IPS DF 6.9 (cell line): ENCODE results near the gene DYNC1LI2.
"Not testable (repeated sequence)": the region's sequence is repeated elsewhere in the genome, so short reads cannot be mapped to it uniquely, and the experiment has no call there.

ENCODE experiments used
- DNase-seq: peaks from one replicate; pipeline ENCODE4 v3.0.0-alpha.2; 2013; ENCODE audit warnings: low read depth, low spot score
- H3K27ac ChIP-seq: one replicate; pipeline ENCODE4 v1.5.1; 2013; ENCODE audit warnings: low read length, control low read depth
- H3K27me3 ChIP-seq: 2 replicates; pipeline ENCODE4 v1.6.1; 2013; ENCODE audit warnings: mild to moderate bottlenecking, low read length; ENCODE audit not compliant: control insufficient read depth, insufficient read depth
- H3K36me3 ChIP-seq: 2 replicates; pipeline ENCODE4 v1.6.1; 2013; ENCODE audit warnings: low read length; ENCODE audit not compliant: control insufficient read depth, insufficient read depth
- H3K4me1 ChIP-seq: 2 replicates; pipeline ENCODE4 v1.6.1; 2013; ENCODE audit warnings: low read length; ENCODE audit not compliant: control insufficient read depth, insufficient read depth
- H3K4me3 ChIP-seq: 2 replicates; pipeline ENCODE4 v1.5.1; 2013; ENCODE audit warnings: mild to moderate bottlenecking, low read length
- H3K9me3 ChIP-seq: 2 replicates; pipeline ENCODE4 v1.6.1; 2013; ENCODE audit warnings: low read length, inconsistent platforms; ENCODE audit not compliant: control insufficient read depth, insufficient read depth
- WGBS: extraction: QIAGEN DNeasy Blood & Tissue Kit; methylation state at CpG from one replicate; pipeline ENCODE4 v1.1.7; 2013; ENCODE audit warnings: mixed read lengths, missing lambda C conversion rate; ENCODE audit not compliant: insufficient read length, insufficient coverage; 5-methylcytosine and 5-hydroxymethylcytosine counted together

Gene DYNC1LI2

GRCh38 chr16:66751303-66751991 lies at the start of gene DYNC1LI2:
Gene DYNC1LI2, minus strand, starts transcription at chr16:66751609. Its CDS starts 18 bp downstream, at chr16:66751591.
- no CpG with 5 or more reads among the region's 90 CpGs for WGBS
- Histone ChIP-seq H3K27ac (no peak within 1 kb of the TSS), H3K36me3 (peaks cover 10% of the 10 kb centered on the region; the same call in 1 of the 2 replicates), H3K27me3 (no peaks in the 10 kb centered on the region), H3K4me1 (0 out of 2 replicates have a peak, but pooled peaks cover 2% of the 10 kb centered on the region), H3K4me3 (peak within 1 kb of the TSS; percentile 96), H3K9me3 (no peaks in the 10 kb centered on the region)
- DNase-seq: no peak

- no peak for DNase-seq
- Histone ChIP-seq H3K36me3 (peaks cover 4% of the 10 kb centered on the region; the same call in 1 of the 2 replicates), H3K9me3 (no peaks in the 10 kb centered on the region), H3K27me3 (no peaks in the 10 kb centered on the region), H3K27ac (no peak overlapping the region), H3K4me3 (no peak overlapping the region), H3K4me1 (no peaks in the 10 kb centered on the region)
- no CpG with 5 or more reads among the region's 19 CpGs for WGBS
Measured at GRCh38 chr16:66800856-66801255, 49.4 kb upstream of the DYNC1LI2 start.

- no CpG with 5 or more reads among the region's 2 CpGs for WGBS
- no peak overlapping the region for H3K4me3 ChIP-seq
- no peak overlapping the region for H3K27ac ChIP-seq
- H3K27me3 ChIP-seq: no peaks in the 10 kb centered on the region
- H3K36me3 ChIP-seq: no peaks in the 10 kb centered on the region
- H3K4me1 ChIP-seq: no peaks in the 10 kb centered on the region
- no peaks in the 10 kb centered on the region for H3K9me3 ChIP-seq
- DNase-seq: no peak
Measured at GRCh38 chr16:66798161-66798560, 46.8 kb upstream of the DYNC1LI2 start.

- DNase-seq: not testable (repeated sequence)
- no CpG with 5 or more reads among the region's 6 CpGs for WGBS
Measured at GRCh38 chr16:66793984-66794383, 42.6 kb upstream of the DYNC1LI2 start.

GRCh38 chr16:66790130-66790733 lies 38.8 kb upstream of the DYNC1LI2 start:
- Histone ChIP-seq H3K9me3 (no peaks in the 10 kb centered on the region), H3K27ac (no peak overlapping the region), H3K36me3 (no peaks in the 10 kb centered on the region), H3K4me1 (no peaks in the 10 kb centered on the region), H3K4me3 (no peak overlapping the region), H3K27me3 (no peaks in the 10 kb centered on the region)
- WGBS: no CpG with 5 or more reads among the region's 3 CpGs
- DNase-seq: no peak

More at GRCh38 chr16:66793984-66794383, 42.6 kb upstream of the DYNC1LI2 start:
- H3K27me3 ChIP-seq, H3K9me3 ChIP-seq, H3K4me1 ChIP-seq, H3K27ac ChIP-seq, H3K4me3 ChIP-seq, H3K36me3 ChIP-seq: not testable (repeated sequence)

GRCh38 chr16:66787427-66787826 lies 36.0 kb upstream of the DYNC1LI2 start:
- Histone ChIP-seq H3K9me3 (no peaks in the 10 kb centered on the region), H3K27ac (no peak overlapping the region), H3K4me1 (no peaks in the 10 kb centered on the region), H3K4me3 (no peak overlapping the region), H3K27me3 (no peaks in the 10 kb centered on the region), H3K36me3 (no peaks in the 10 kb centered on the region)
- DNase-seq: no peak
- no CpG with 5 or more reads among the region's 2 CpGs for WGBS

- WGBS: no CpG with 5 or more reads among the region's 3 CpGs
- DNase-seq: no peak
- H3K27me3 ChIP-seq: no peaks in the 10 kb centered on the region
- H3K4me1 ChIP-seq: no peaks in the 10 kb centered on the region
- no peaks in the 10 kb centered on the region for H3K9me3 ChIP-seq
- H3K36me3 ChIP-seq: no peaks in the 10 kb centered on the region
- H3K27ac ChIP-seq: no peak overlapping the region
- H3K4me3 ChIP-seq: no peak overlapping the region
Measured at GRCh38 chr16:66786551-66786950, 35.1 kb upstream of the DYNC1LI2 start.

GRCh38 chr16:66776457-66776856 lies 25.0 kb upstream of the DYNC1LI2 start:
- Histone ChIP-seq H3K4me3 (no peak overlapping the region), H3K4me1 (no peaks in the 10 kb centered on the region), H3K27ac (no peak overlapping the region), H3K27me3 (no peaks in the 10 kb centered on the region), H3K9me3 (no peaks in the 10 kb centered on the region), H3K36me3 (no peaks in the 10 kb centered on the region)
- DNase-seq: no peak

GRCh38 chr16:66774981-66775380 lies 23.6 kb upstream of the DYNC1LI2 start:
- no peak for DNase-seq
- Histone ChIP-seq H3K9me3 (no peaks in the 10 kb centered on the region), H3K27me3 (no peaks in the 10 kb centered on the region), H3K4me1 (no peaks in the 10 kb centered on the region), H3K36me3 (no peaks in the 10 kb centered on the region), H3K27ac (no peak overlapping the region), H3K4me3 (no peak overlapping the region)
- no CpG with 5 or more reads among the region's 2 CpGs for WGBS

- no peaks in the 10 kb centered on the region for H3K9me3 ChIP-seq
- no peaks in the 10 kb centered on the region for H3K36me3 ChIP-seq
- no peak overlapping the region for H3K27ac ChIP-seq
- no peak for DNase-seq
- no peaks in the 10 kb centered on the region for H3K4me1 ChIP-seq
- no peaks in the 10 kb centered on the region for H3K27me3 ChIP-seq
- no peak overlapping the region for H3K4me3 ChIP-seq
Measured at GRCh38 chr16:66758086-66758485, 6.7 kb upstream of the DYNC1LI2 start.

GRCh38 chr16:66754819-66755218 lies 3.4 kb upstream of the DYNC1LI2 start:
- DNase-seq: no peak
- no peaks in the 10 kb centered on the region for H3K36me3 ChIP-seq
- no peaks in the 10 kb centered on the region for H3K27me3 ChIP-seq
- no peak overlapping the region for H3K27ac ChIP-seq
- H3K4me1 ChIP-seq: 0 out of 2 replicates have a peak, but pooled peaks cover 2% of the 10 kb centered on the region
- no CpG with 5 or more reads among the region's 3 CpGs for WGBS
- no peak overlapping the region for H3K4me3 ChIP-seq
- H3K9me3 ChIP-seq: no peaks in the 10 kb centered on the region
